Middle frontal gyrus (tissue), 1 donor: ENCODE measurements around the gene LMOD3.

Source experiments
- DNase-seq: peaks from one replicate; pipeline ENCODE4 v3.0.0-alpha.2; 2015; ENCODE audit warnings: low spot score; ENCODE audit errors: extremely low spot score

The LMOD3 gene

GRCh38 chr3:69122403-69122802 lies at the start of gene LMOD3:
Gene LMOD3 (minus strand): TSS chr3:69122595. CDS start chr3:69122386, 209 bp downstream.
- DNase-seq: no peak

GRCh38 chr3:69172058-69172457 lies 49.7 kb upstream of the LMOD3 start:
- no peak for DNase-seq

- no peak for DNase-seq
These were observed 44.1 kb upstream of the LMOD3 start for GRCh38 chr3:69166446-69166845.

GRCh38 chr3:69165744-69166143 lies 43.3 kb upstream of the LMOD3 start:
- DNase-seq: no peak

GRCh38 chr3:69164296-69164695 lies 41.9 kb upstream of the LMOD3 start:
- DNase-seq: no peak

- DNase-seq: no peak
These were observed 40.0 kb upstream of the LMOD3 start for GRCh38 chr3:69162308-69162980.

GRCh38 chr3:69161587-69162307 lies 39.4 kb upstream of the LMOD3 start:
- DNase-seq: peak; percentile 72

GRCh38 chr3:69160525-69160924 lies 38.1 kb upstream of the LMOD3 start:
- no peak for DNase-seq

- DNase-seq: no peak
These were observed 37.7 kb upstream of the LMOD3 start for GRCh38 chr3:69160107-69160506.

GRCh38 chr3:69149586-69149985 lies 27.2 kb upstream of the LMOD3 start:
- no peak for DNase-seq

GRCh38 chr3:69145688-69146087 lies 23.3 kb upstream of the LMOD3 start:
- DNase-seq: no peak

GRCh38 chr3:69144631-69145245 lies 22.3 kb upstream of the LMOD3 start:
- DNase-seq: no peak

- DNase-seq: no peak
These were observed 21.2 kb upstream of the LMOD3 start for GRCh38 chr3:69143612-69144011.

- no peak for DNase-seq
These were observed 20.5 kb upstream of the LMOD3 start for GRCh38 chr3:69142797-69143454.

- no peak for DNase-seq
These were observed 19.7 kb upstream of the LMOD3 start for GRCh38 chr3:69142090-69142489.

GRCh38 chr3:69141313-69141712 lies 18.9 kb upstream of the LMOD3 start:
- no peak for DNase-seq

- no peak for DNase-seq
These were observed 15.0 kb upstream of the LMOD3 start for GRCh38 chr3:69137412-69137811.

- DNase-seq: no peak
These were observed 14.6 kb upstream of the LMOD3 start for GRCh38 chr3:69137005-69137404.

- no peak for DNase-seq
These were observed 8.3 kb upstream of the LMOD3 start for GRCh38 chr3:69130689-69131088.

- DNase-seq: no peak
These were observed 7.1 kb upstream of the LMOD3 start for GRCh38 chr3:69129531-69129930.

- DNase-seq: no peak
These were observed 6.1 kb upstream of the LMOD3 start for GRCh38 chr3:69128509-69128908.

GRCh38 chr3:69126999-69127398 lies 4.6 kb upstream of the LMOD3 start:
- DNase-seq: no peak
